Gastroesophageal sphincter (tissue), 3 donors: Measurements from ENCODE around the gene TXLNB.

Experiments
- CTCF ChIP-seq, 4 experiments: fragments of 200-600 bp in 2 of 4; fragments of 450-650 bp in 2 of 4; sonication (generic) in 1 of 4; IDR thresholded peaks; one replicate each; pipeline ENCODE4 v1.5.1; 2017 to 2019; ENCODE audit warnings: antibody characterized with exemption in 4 of 4, mild to moderate bottlenecking in 2 of 4, moderate library complexity in 2 of 4
- EP300 ChIP-seq: sonication (generic); formaldehyde crosslinking; IDR thresholded peaks from one replicate; pipeline ENCODE4 v1.6.1; 2017; ENCODE audit warnings: antibody characterized with exemption, mild to moderate bottlenecking
- POLR2A ChIP-seq, 2 donors: fragments of 450-650 bp; IDR thresholded peaks; one replicate each; pipeline ENCODE4 v1.6.1; 2017; ENCODE audit warnings: antibody characterized with exemption in 2 of 2, mild to moderate bottlenecking in 2 of 2, moderate library complexity in 1 of 2
- POLR2AphosphoS5 ChIP-seq: sonication (generic); formaldehyde crosslinking; IDR thresholded peaks from one replicate; pipeline ENCODE4 v1.6.1; 2017; ENCODE audit warnings: antibody characterized with exemption

DNA sequence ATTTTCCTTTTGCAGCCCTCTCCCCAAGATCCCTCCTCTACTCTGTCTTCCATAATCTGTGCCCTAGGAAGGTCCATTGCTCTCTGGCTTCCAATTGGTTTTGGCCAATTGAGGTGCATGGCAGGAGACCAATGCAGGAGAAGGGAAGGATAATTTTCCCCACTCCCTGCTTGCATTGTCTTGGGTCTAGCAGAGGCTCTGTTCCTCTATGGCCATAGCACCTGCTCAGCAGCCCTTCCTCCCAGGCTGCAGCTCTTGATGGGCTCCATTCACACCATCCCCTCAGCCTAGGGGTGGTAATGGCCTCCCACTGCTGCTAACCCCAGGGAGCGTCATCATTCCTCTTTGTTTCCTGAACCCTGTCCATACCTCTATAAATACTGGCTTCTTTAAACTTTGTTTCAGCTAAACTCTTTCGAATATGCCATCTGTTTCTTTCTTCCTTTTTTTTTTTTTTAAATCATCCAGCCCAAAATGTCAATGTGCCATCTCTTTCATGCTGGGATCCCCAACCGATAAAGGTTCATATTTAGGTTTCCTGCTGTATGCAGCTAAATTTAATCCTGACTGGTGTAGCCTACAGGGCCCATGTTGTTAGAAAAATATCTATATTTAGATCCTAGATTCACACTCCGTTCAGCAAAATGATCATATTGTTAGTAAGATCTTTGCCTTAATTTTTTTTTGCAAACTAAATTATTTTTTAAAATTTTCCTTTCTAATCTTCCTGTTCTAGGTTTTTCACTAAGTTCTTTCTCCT lies 93.1 kb downstream of the TXLNB start:
- TF ChIP-seq CTCF (IDR thresholded peaks at IDR 0.05) (no peak), POLR2A (IDR thresholded peaks at IDR 0.05) (no peak), POLR2AphosphoS5 (no peak), EP300 (no peak)
